Breast epithelium (tissue), 4 donors: ENCODE results near the gene CLMN. TPM values are rescaled to one million over a fixed set of nuclear protein-coding genes. Genes with fewer than 3 reads are reported as not detected.
"Not testable (repeated sequence)": the region's sequence is repeated elsewhere in the genome, so short reads cannot be mapped to it uniquely, and the experiment has no call there.

Experiments
- DNase-seq, 2 donors: peaks; one replicate each; pipeline ENCODE4 v3.0.0-alpha.2; 2019; ENCODE audit warnings: low spot score in 2 of 2
- H3K27ac ChIP-seq, 2 donors: fragments of 200-600 bp; sonication (generic) in 1 of 2; one replicate each; pipeline ENCODE4 v1.5.1; 2016 to 2019; ENCODE audit warnings: mild to moderate bottlenecking in 1 of 2
- H3K27me3 ChIP-seq, 2 donors: fragments of 200-600 bp; sonication (generic) in 1 of 2; one replicate each; pipeline versions ENCODE4 v1.5.1 to v1.6.0; 2017 to 2019; ENCODE audit warnings: control low read depth in 1 of 2, mild to moderate bottlenecking in 1 of 2
- H3K36me3 ChIP-seq: fragments of 200-600 bp; one replicate; pipeline ENCODE4 v1.5.1; 2019
- H3K4me1 ChIP-seq, 2 donors: fragments of 200-600 bp; sonication (generic); one replicate each; pipeline ENCODE4 v1.5.1; 2016 to 2019; ENCODE audit warnings: control low read depth in 1 of 2
- H3K4me3 ChIP-seq, 3 donors: fragments of 200-600 bp; sonication (generic); 1 replicate in 2 of 3; 2 replicates in 1 of 3; pipeline ENCODE4 v1.5.1; 2016 to 2019; ENCODE audit warnings: mild to moderate bottlenecking in 3 of 3, moderate library complexity in 2 of 3
- H3K9me3 ChIP-seq, 2 donors: fragments of 200-600 bp; sonication (generic) in 1 of 2; one replicate each; pipeline ENCODE4 v1.5.1; 2016 to 2019; ENCODE audit warnings: control low read depth in 1 of 2
- CTCF ChIP-seq, 3 donors: fragments of 450-650 bp; IDR thresholded peaks; one replicate each; pipeline ENCODE4 v1.5.1; 2016 to 2017; ENCODE audit warnings: antibody characterized with exemption in 3 of 3, mild to moderate bottlenecking in 3 of 3, moderate library complexity in 3 of 3
- POLR2A ChIP-seq: fragments of 450-650 bp; IDR thresholded peaks from one replicate; pipeline ENCODE4 v1.6.1; 2016; ENCODE audit warnings: antibody characterized with exemption, mild to moderate bottlenecking, moderate library complexity
- POLR2AphosphoS5 ChIP-seq, 3 donors: sonication (generic); formaldehyde crosslinking; IDR thresholded peaks; one replicate each; pipeline ENCODE4 v1.6.1; 2017; ENCODE audit warnings: antibody characterized with exemption in 3 of 3
- intact Hi-C: fragments of 100-400 bp; cut with DNase I; formaldehyde crosslinking; loops from one replicate; pipeline ENCODE4 v1.15.1; 2023; ENCODE audit warnings: low total_unique reads
- total RNA-seq, 3 donors: library from RNA; depleted of rRNA; stranded (reverse); fragments of >200 nt; gene quantifications; one replicate each; pipeline ENCODE4 v1.1.0, GENCODE V29; 2016

Gene CLMN
- total RNA-seq, 3 donors from 2014 or later, result 23.7 to 73.6 (median 48.5) TPM

GRCh38 chr14:95207475-95208233 is 112.1 kb downstream of the CLMN start:
- no peak for DNase-seq

DNA sequence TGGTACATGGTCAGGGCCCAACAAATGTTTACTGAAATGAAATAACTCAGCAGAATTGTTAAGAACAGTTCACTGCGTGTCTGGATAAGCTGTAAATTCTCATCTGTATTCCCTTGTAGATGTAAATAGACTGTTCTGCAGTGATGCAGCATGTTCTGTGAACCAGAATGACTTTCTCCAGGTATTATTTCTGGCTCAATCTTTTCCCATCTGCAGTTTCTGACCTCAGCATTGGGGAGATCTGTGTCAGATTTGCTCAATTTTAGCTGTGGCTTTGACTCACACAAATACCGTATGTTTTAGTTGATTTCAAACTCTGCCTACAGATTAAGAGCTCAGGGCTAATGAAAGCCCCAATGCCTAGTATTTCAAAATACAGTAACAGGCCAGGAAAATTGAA is 113.2 kb downstream of the CLMN start:
- no peaks in the 10 kb centered on the region for H3K4me1 ChIP-seq
- no peak for TF ChIP-seq POLR2A
- no peak for TF ChIP-seq POLR2AphosphoS5 (IDR thresholded peaks at IDR 0.05)
- TF ChIP-seq CTCF (IDR thresholded peaks at IDR 0.05), result no peak
- intact Hi-C loops, result no loop called here
- peaks cover 0 to 9% of the 10 kb centered on the region in 2 donors for H3K9me3 ChIP-seq
- peak overlapping the region in 1 of 2 donors; percentile 21 for H3K27ac ChIP-seq
- peaks cover 7% of the 10 kb centered on the region for H3K36me3 ChIP-seq
- H3K4me3 ChIP-seq, result no peak overlapping the region
- DNase-seq, result no peak
- no peaks in the 10 kb centered on the region for H3K27me3 ChIP-seq

More at GRCh38 chr14:95207475-95208233, 112.1 kb downstream of the CLMN start:
- Histone ChIP-seq H3K4me1 (no peaks in the 10 kb centered on the region), H3K9me3 (peaks cover 0 to 9% of the 10 kb centered on the region in 2 donors), H3K4me3 (no peak overlapping the region), H3K27ac (no peak overlapping the region), H3K27me3 (no peaks in the 10 kb centered on the region), H3K36me3 (peaks cover 7% of the 10 kb centered on the region)
- TF ChIP-seq CTCF (IDR thresholded peaks at IDR 0.05) (no peak), POLR2A (no peak), POLR2AphosphoS5 (IDR thresholded peaks at IDR 0.05) (no peak)
- intact Hi-C loops, result no loop called here

GRCh38 chr14:95204705-95205104 is 115.0 kb downstream of the CLMN start:
- DNase-seq, result no peak
- H3K27me3 ChIP-seq, result no peaks in the 10 kb centered on the region
- peaks cover 0 to 9% of the 10 kb centered on the region in 2 donors for H3K9me3 ChIP-seq
- TF ChIP-seq POLR2A (no peak), POLR2AphosphoS5 (IDR thresholded peaks at IDR 0.05) (no peak), CTCF (IDR thresholded peaks at IDR 0.05) (no peak)
- intact Hi-C loops, result no loop called here
- H3K27ac ChIP-seq, result no peak overlapping the region
- H3K4me1 ChIP-seq, result no peaks in the 10 kb centered on the region
- H3K36me3 ChIP-seq, result peaks cover 7% of the 10 kb centered on the region
- H3K4me3 ChIP-seq, result no peak overlapping the region

GRCh38 chr14:95201745-95202144 is 118.0 kb downstream of the CLMN start:
- H3K4me1 ChIP-seq, DNase-seq, H3K4me3 ChIP-seq, intact Hi-C loops, H3K9me3 ChIP-seq, H3K27me3 ChIP-seq, H3K27ac ChIP-seq, H3K36me3 ChIP-seq: not testable (repeated sequence)

DNA sequence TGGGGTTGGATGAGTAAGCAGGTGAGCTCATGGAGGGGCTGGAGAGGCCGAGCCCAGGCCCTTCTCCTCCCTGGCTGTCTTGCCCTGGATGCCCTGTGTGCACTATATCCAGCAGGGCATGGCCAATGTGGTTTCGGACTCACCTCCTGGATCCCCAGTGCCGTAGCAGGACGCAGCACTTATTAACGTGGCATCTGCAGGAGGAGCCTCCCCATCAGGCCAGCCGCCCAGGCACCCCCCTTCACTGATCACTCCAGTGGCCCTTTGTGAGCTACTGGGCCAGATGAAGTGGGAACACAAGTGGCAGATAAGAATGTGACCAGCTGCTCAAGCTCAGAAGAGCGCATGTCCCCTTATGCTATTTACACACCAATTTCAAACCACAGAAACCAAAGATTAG is 119.3 kb downstream of the CLMN start:
- peaks cover 7% of the 10 kb centered on the region for H3K36me3 ChIP-seq
- DNase-seq, result no peak
- peaks cover 0 to 7% of the 10 kb centered on the region in 2 donors for H3K9me3 ChIP-seq
- H3K4me1 ChIP-seq, result no peaks in the 10 kb centered on the region
- TF ChIP-seq POLR2AphosphoS5 (IDR thresholded peaks at IDR 0.05) (no peak), CTCF (IDR thresholded peaks at IDR 0.05) (no peak), POLR2A (no peak)
- no peak overlapping the region for H3K27ac ChIP-seq
- no peaks in the 10 kb centered on the region for H3K27me3 ChIP-seq
- intact Hi-C loops, result no loop called here
- no peak overlapping the region for H3K4me3 ChIP-seq
